ENCODE measurements around the gene POLDIP3.

Gene POLDIP3

DNA sequence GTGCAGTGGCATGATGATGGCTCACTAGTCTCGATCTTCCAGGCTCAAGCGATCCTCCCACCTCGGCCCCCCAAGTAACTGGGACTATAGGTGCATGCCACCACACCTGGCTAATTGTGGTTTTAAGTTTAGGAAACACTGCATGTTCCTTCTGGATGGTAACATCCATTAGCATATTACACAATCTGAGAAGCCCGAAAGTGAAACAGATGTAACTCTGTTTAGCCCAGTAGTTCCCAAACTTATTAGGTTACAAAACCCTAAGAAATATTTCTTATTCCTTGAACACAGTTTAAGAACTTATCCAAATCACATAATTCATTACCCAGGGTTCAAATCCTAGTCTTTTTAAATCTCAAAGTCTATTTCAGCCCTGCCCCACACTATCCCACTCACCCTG, 28.3 kb downstream of the POLDIP3 start:
- H2AFZ ChIP-seq (ENCODE audit: low read length): no peak overlapping the region
- no peak overlapping the region for H3K9ac ChIP-seq (ENCODE audit: low read depth, low read length, poor library complexity, severe bottlenecking)
- no peaks in the 10 kb centered on the region for H3F3A ChIP-seq (ENCODE audit: low read depth)
- H3K79me2 ChIP-seq (ENCODE audit: insufficient read depth, low read length): peaks cover 12% of the 10 kb centered on the region
- H3K36me3 ChIP-seq (ENCODE audit: insufficient read depth, low read length): peaks cover 72% of the 10 kb centered on the region; the same call in 1 of the 2 replicates
- H3K4me3 ChIP-seq (ENCODE audit: low read length, poor library complexity, severe bottlenecking): no peak overlapping the region
- H4K20me1 ChIP-seq (ENCODE audit: insufficient read depth, low read length, poor library complexity, severe bottlenecking): no peaks in the 10 kb centered on the region
- H3K4me2 ChIP-seq (ENCODE audit: low read depth, low read length, poor library complexity, severe bottlenecking): no peak overlapping the region
- H3K9me2 ChIP-seq (replicated peaks; ENCODE audit: low read depth, low read length): no peaks in the 10 kb centered on the region
- H3K27me3 ChIP-seq (ENCODE audit: insufficient read depth, low read length, poor library complexity, severe bottlenecking): no peaks in the 10 kb centered on the region
- no peak for TF ChIP-seq EZH2phosphoT487 (IDR thresholded peaks at IDR 0.05; ENCODE audit: borderline replicate concordance)
- TF ChIP-seq, protein P1, sequence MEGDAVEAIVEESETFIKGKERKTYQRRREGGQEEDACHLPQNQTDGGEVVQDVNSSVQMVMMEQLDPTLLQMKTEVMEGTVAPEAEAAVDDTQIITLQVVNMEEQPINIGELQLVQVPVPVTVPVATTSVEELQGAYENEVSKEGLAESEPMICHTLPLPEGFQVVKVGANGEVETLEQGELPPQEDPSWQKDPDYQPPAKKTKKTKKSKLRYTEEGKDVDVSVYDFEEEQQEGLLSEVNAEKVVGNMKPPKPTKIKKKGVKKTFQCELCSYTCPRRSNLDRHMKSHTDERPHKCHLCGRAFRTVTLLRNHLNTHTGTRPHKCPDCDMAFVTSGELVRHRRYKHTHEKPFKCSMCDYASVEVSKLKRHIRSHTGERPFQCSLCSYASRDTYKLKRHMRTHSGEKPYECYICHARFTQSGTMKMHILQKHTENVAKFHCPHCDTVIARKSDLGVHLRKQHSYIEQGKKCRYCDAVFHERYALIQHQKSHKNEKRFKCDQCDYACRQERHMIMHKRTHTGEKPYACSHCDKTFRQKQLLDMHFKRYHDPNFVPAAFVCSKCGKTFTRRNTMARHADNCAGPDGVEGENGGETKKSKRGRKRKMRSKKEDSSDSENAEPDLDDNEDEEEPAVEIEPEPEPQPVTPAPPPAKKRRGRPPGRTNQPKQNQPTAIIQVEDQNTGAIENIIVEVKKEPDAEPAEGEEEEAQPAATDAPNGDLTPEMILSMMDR (conservative IDR thresholded peaks at IDR 0.05; ENCODE audit: low read length): no peak
- H3K4me1 ChIP-seq (ENCODE audit: insufficient read depth, low read length, poor library complexity, severe bottlenecking): peaks cover 5% of the 10 kb centered on the region
- no peaks in the 10 kb centered on the region for H3K9me3 ChIP-seq (ENCODE audit: insufficient read depth, low read depth, low read length)

- Histone ChIP-seq H3K4me1 (ENCODE audit: insufficient read depth, low read length, poor library complexity, severe bottlenecking) (peaks cover 5% of the 10 kb centered on the region), H3K4me3 (ENCODE audit: low read length, poor library complexity, severe bottlenecking) (no peak overlapping the region), H3K36me3 (ENCODE audit: insufficient read depth, low read length) (peaks cover 61% of the 10 kb centered on the region; the same call in 1 of the 2 replicates), H3K9ac (ENCODE audit: low read depth, low read length, poor library complexity, severe bottlenecking) (no peak overlapping the region), H2AFZ (ENCODE audit: low read length) (no peak overlapping the region), H3K79me2 (ENCODE audit: insufficient read depth, low read length) (peaks cover 20% of the 10 kb centered on the region), H3K27me3 (ENCODE audit: insufficient read depth, low read length, poor library complexity, severe bottlenecking) (no peaks in the 10 kb centered on the region), H3K4me2 (ENCODE audit: low read depth, low read length, poor library complexity, severe bottlenecking) (no peak overlapping the region), H4K20me1 (ENCODE audit: insufficient read depth, low read length, poor library complexity, severe bottlenecking) (peaks cover 3% of the 10 kb centered on the region), H3K9me3 (ENCODE audit: insufficient read depth, low read depth, low read length) (no peaks in the 10 kb centered on the region), H3K9me2 (replicated peaks; ENCODE audit: low read depth, low read length) (no peaks in the 10 kb centered on the region), H3F3A (ENCODE audit: low read depth) (no peaks in the 10 kb centered on the region)
- no peak for TF ChIP-seq EZH2phosphoT487 (IDR thresholded peaks at IDR 0.05; ENCODE audit: borderline replicate concordance)
- TF ChIP-seq, protein P1 (conservative IDR thresholded peaks at IDR 0.05; ENCODE audit: low read length): no peak
Measured at GRCh38 chr22:42585096-42585495, 29.6 kb downstream of the POLDIP3 start.

GRCh38 chr22:42584364-42584940, 30.2 kb downstream of the POLDIP3 start:
- no peak overlapping the region for H3K4me3 ChIP-seq (ENCODE audit: low read length, poor library complexity, severe bottlenecking)
- no peaks in the 10 kb centered on the region for H3K9me3 ChIP-seq (ENCODE audit: insufficient read depth, low read depth, low read length)
- no peak overlapping the region for H3K9ac ChIP-seq (ENCODE audit: low read depth, low read length, poor library complexity, severe bottlenecking)
- H3K4me1 ChIP-seq (ENCODE audit: insufficient read depth, low read length, poor library complexity, severe bottlenecking): peaks cover 5% of the 10 kb centered on the region
- peaks cover 54% of the 10 kb centered on the region; the same call in 1 of the 2 replicates for H3K36me3 ChIP-seq (ENCODE audit: insufficient read depth, low read length)
- H2AFZ ChIP-seq (ENCODE audit: low read length): no peak overlapping the region
- H3K9me2 ChIP-seq (replicated peaks; ENCODE audit: low read depth, low read length): no peaks in the 10 kb centered on the region
- TF ChIP-seq EZH2phosphoT487 (IDR thresholded peaks at IDR 0.05; ENCODE audit: borderline replicate concordance): no peak
- TF ChIP-seq, protein P1 (conservative IDR thresholded peaks at IDR 0.05; ENCODE audit: low read length): no peak
- H4K20me1 ChIP-seq (ENCODE audit: insufficient read depth, low read length, poor library complexity, severe bottlenecking): peaks cover 6% of the 10 kb centered on the region
- no peaks in the 10 kb centered on the region for H3K27me3 ChIP-seq (ENCODE audit: insufficient read depth, low read length, poor library complexity, severe bottlenecking)
- no peak overlapping the region for H3K4me2 ChIP-seq (ENCODE audit: low read depth, low read length, poor library complexity, severe bottlenecking)
- H3K79me2 ChIP-seq (ENCODE audit: insufficient read depth, low read length): peaks cover 26% of the 10 kb centered on the region
- H3F3A ChIP-seq (ENCODE audit: low read depth): no peaks in the 10 kb centered on the region

All from Loucy (cell line).